Measurements from ENCODE around the gene EYS. TPM values are rescaled to one million over a fixed set of nuclear protein-coding genes. Genes with fewer than 3 reads are reported as not detected.

EYS gene
- total and polyA plus RNA-seq, 8 donors, result 0.24 to 0.85 (median 0.55) TPM

- H3K36me3 ChIP-seq, result no peaks in the 10 kb centered on the region
- H3K4me1 ChIP-seq, result no peaks in the 10 kb centered on the region
- no peak for ATAC-seq
- H3K9me3 ChIP-seq, result peaks cover 0 to 8% of the 10 kb centered on the region in 2 donors
- intact Hi-C loops (cut with DNase I), result no loop called here
- no peak overlapping the region for H3K27ac ChIP-seq
- no peak for DNase-seq
- H3K4me3 ChIP-seq, result no peak overlapping the region
- TF ChIP-seq CTCF (IDR thresholded peaks at IDR 0.05), result no peak
- H3K27me3 ChIP-seq, result no peaks in the 10 kb centered on the region
Observed at GRCh38 chr6:65148839-65149238, 558.2 kb downstream of the EYS start.

- Histone ChIP-seq H3K4me1 (no peaks in the 10 kb centered on the region), H3K27ac (no peak overlapping the region), H3K9me3 (peaks cover 0 to 4% of the 10 kb centered on the region in 2 donors), H3K36me3 (no peaks in the 10 kb centered on the region), H3K27me3 (no peaks in the 10 kb centered on the region), H3K4me3 (no peak overlapping the region)
- no peak for TF ChIP-seq CTCF (IDR thresholded peaks at IDR 0.05)
- ATAC-seq (no peak), DNase-seq (no peak)
- intact Hi-C loops (cut with DNase I), result no loop called here
Observed at GRCh38 chr6:65135567-65135966, 571.5 kb downstream of the EYS start.

GRCh38 chr6:65126667-65127066, 580.4 kb downstream of the EYS start:
- no peak for TF ChIP-seq CTCF (IDR thresholded peaks at IDR 0.05)
- DNase-seq (no peak), ATAC-seq (no peak)
- Histone ChIP-seq H3K9me3 (no peaks in the 10 kb centered on the region), H3K4me1 (no peaks in the 10 kb centered on the region), H3K27me3 (no peaks in the 10 kb centered on the region), H3K36me3 (no peaks in the 10 kb centered on the region), H3K4me3 (no peak overlapping the region), H3K27ac (no peak overlapping the region)
- intact Hi-C loops (cut with DNase I), result no loop called here

- ATAC-seq (no peak), DNase-seq (peak in 2 of 4 donors; percentile 19 to 20)
- Histone ChIP-seq H3K4me1 (no peaks in the 10 kb centered on the region), H3K4me3 (no peak overlapping the region), H3K27me3 (no peaks in the 10 kb centered on the region), H3K36me3 (no peaks in the 10 kb centered on the region), H3K9me3 (peaks cover 0 to 2% of the 10 kb centered on the region in 2 donors), H3K27ac (no peak overlapping the region)
- no peak for TF ChIP-seq CTCF (IDR thresholded peaks at IDR 0.05)
- intact Hi-C loops (cut with DNase I), result no loop called here
Observed at GRCh38 chr6:65123521-65123920, 583.5 kb downstream of the EYS start.

- no peak overlapping the region for H3K27ac ChIP-seq
- no peak for DNase-seq
- peaks cover 0 to 2% of the 10 kb centered on the region in 2 donors for H3K9me3 ChIP-seq
- no peak for ATAC-seq
- H3K4me1 ChIP-seq, result no peaks in the 10 kb centered on the region
- H3K36me3 ChIP-seq, result no peaks in the 10 kb centered on the region
- intact Hi-C loops (cut with DNase I), result no loop called here
- H3K4me3 ChIP-seq, result no peak overlapping the region
- H3K27me3 ChIP-seq, result no peaks in the 10 kb centered on the region
- TF ChIP-seq CTCF (IDR thresholded peaks at IDR 0.05), result no peak
Observed at GRCh38 chr6:65117817-65118409, 589.1 kb downstream of the EYS start.

Measured in left lung (tissue), 10 donors.